ENCODE data around the gene HS6ST1.

GRCh38 chr2:128271597-128271910 lies 47.1 kb downstream of the HS6ST1 start:
- TF ChIP-seq CTCF (IDR thresholded peaks at IDR 0.05; ENCODE audit: extremely low read depth in 1 of 2, insufficient read depth in 1 of 2, low read depth in 1 of 2, low read length in 2 of 2) (no peak), EZH2 (IDR thresholded peaks at IDR 0.05; ENCODE audit: borderline replicate concordance, low read depth, low read length, severe bottlenecking) (no peak)
